NCI-H146 treated with DMSO at 0.1 percent for 48 hours (cell line): ENCODE results near the gene RORC.
A peak's percentile ranks its signal among the peaks of the same experiment; 100 is the strongest.
"Not testable (repeated sequence)": the region's sequence is repeated elsewhere in the genome, so short reads cannot be mapped to it uniquely, and the experiment has no call there.

ENCODE experiments used
- DNase-seq: peaks from one replicate; lab custom pipeline; 2025; ENCODE audit not compliant: unreplicated experiment; lab: John Stamatoyannopoulos, UW

Gene RORC

GRCh38 chr1:151776665-151777062 is 54.9 kb downstream of the RORC start:
- no peak for DNase-seq

- no peak for DNase-seq
These were observed 55.5 kb downstream of the RORC start for GRCh38 chr1:151775894-151776664.

GRCh38 chr1:151774256-151774922 is 57.2 kb downstream of the RORC start:
- no peak for DNase-seq

- no peak for DNase-seq
These were observed 57.9 kb downstream of the RORC start for GRCh38 chr1:151773702-151774101.

- DNase-seq: not testable (repeated sequence)
These were observed 62.3 kb downstream of the RORC start for GRCh38 chr1:151769270-151769669.

- DNase-seq: not testable (repeated sequence)
These were observed 63.1 kb downstream of the RORC start for GRCh38 chr1:151768351-151769066.

- DNase-seq: peak; percentile 10
These were observed 67.6 kb downstream of the RORC start for GRCh38 chr1:151763990-151764389.

GRCh38 chr1:151762941-151763921 is 68.4 kb downstream of the RORC start, which contains the start of gene MRPL9:
Gene MRPL9 (minus strand): TSS chr1:151763496. CDS start chr1:151763479, 17 bp downstream.
- DNase-seq: peak; percentile 62

- no peak for DNase-seq
These were observed 70.8 kb downstream of the RORC start for GRCh38 chr1:151760597-151761385.

GRCh38 chr1:151759241-151759640 is 72.4 kb downstream of the RORC start:
- no peak for DNase-seq

- no peak for DNase-seq
These were observed 75.3 kb downstream of the RORC start for GRCh38 chr1:151756291-151756690.
